HG03066 (cell line): ENCODE measurements around the gene LRRC30.
"Not testable (repeated sequence)": the region's sequence is repeated elsewhere in the genome, so short reads cannot be mapped to it uniquely, and the experiment has no call there.

Source experiments
- ATAC-seq: cut with Tn5 transposase; IDR thresholded peaks from one replicate; pipeline ENCODE4 v1.9.1; 2021; ENCODE audit warnings: low read depth; ENCODE audit not compliant: unreplicated experiment

LRRC30 gene

DNA sequence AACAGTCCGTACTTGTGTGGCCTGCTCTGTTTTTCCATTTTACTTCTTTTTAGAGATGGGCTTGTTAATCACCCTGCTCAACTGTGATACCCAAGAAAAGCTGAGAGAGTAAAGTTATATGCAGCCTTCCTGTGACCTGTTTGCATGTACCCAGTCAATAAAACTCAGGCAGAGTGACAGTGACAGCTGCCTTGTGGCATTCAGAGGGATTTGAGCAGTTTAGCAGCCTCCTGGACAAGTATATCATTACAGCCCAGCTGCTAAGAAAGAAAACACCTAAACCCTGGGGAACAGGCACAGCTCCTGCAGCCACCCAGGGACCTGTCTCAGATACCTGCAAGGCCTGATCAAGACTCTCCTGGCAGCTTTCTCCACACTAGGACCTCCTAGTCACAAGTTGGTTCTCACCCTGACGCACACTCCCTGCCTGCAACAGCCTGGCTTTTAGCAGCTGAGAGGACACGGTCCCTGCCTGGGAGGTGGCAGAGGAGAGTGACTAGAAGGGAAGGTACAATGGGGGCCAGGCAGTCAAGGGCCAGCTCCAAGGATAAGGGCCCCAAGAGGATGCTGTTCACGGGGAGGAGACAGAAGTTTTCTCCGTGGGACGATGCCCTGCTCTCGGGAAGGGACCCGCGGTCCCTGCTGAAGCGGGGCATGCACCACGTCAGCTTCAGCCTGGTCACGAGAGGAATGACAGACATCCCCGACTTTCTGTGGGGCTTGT is at the start of gene LRRC30:
LRRC30 (plus strand) TSS at position 464 of the 724 bp plus-strand sequence; CDS start at position 514, 50 bp downstream.
- ATAC-seq: no peak

DNA sequence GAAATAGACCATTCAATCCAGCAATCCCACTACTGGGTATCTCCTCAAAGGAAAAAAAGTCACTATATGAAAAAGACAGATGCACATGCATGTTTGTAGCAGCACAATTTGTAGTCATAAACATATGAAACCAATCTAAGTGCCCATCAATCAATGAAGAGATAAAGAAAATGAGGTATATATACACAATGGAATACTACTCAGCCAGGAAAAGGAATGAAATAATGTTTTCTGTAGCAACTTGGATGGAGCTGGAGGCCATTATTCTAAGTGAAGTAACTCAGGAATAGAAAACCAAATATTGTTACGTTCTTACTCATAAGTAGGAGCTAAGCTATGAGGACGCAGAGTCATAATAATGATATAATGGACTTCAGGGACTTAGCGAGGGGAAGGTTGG is 45.2 kb upstream of the LRRC30 start:
- no peak for ATAC-seq

DNA sequence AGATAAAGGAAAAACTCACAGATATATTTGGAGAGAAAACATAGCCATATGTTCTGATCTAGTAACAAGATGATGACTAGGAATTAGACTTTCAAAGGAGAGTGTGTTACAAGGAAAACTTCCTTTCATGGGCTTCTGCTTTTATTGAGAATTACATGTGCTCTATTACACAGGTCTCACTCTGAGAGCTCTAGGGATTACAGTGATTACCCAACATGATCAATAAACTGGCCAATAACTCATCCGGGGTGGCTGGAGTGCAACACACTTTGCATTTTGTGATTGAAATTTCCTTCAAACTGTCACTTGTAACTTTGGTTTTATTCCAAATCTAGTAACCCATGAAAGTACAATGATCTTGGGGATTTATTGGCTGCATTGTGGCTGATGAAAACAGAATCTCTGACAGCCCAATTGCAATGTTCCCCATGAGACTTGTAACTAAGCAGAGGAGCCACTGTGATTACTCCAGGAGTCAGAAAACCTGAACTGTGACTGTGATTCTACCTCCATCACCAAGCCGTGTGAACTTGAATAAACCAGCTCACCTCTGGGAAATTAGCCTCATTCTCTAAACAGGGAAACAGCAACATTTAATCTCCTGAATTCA is 40.2 kb upstream of the LRRC30 start:
- no peak for ATAC-seq

DNA sequence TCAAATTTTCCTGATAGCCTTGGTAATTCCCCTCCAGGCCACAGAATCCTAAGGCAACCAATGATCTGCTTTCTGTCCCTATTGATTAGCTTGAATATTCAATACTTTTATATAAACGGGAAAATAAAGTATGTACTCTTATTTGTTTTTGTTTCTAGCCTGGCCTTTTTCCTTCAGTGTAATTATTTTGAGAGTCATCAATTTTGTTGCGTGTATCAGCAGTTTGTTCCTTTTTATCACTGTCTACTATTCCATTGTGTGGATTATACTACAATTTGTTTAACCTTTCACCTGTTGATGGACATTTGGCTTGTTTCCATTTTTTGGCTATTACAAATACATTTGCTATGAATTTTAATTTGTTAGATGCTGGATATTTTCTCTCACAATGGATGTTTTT is 39.2 kb upstream of the LRRC30 start:
- no peak for ATAC-seq

DNA sequence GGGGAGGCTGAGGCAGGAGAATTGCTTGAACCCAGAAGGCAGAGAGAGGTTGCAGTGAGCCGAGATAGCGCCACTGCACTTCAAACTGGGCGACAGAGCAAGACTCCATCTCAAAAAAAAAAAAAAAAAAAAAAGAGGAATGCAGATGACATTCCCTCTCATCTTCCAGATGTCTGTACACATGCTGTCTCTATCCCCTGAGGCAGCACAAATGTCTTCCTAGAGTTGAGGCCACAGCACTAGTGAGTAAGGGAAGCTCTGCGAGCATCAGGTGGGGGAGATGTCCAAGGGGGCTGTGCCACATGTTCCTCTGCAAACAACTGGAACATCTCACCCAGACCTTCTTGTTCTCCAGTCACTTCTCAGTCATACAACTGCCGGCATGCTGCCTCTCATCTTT is 35.6 kb upstream of the LRRC30 start:
- no peak for ATAC-seq

DNA sequence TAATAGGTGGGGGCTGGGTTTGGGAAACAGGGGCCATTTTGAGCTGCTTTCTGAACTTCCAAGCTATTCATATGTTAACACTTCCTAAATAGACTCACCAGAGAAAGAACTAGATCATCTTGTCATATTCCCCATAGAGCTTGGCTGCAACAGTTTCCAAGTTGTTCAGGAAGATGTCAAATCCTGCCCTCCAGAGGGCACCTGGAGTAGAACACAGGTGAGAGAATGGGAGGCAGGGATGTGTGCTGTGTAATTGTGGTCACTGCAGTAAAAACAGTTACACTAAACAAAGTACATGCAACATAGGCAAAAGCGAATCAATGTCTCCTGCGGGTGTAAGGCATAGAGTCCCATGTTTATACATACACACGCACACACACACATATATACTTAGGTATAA is 34.5 kb upstream of the LRRC30 start:
- ATAC-seq: no peak

DNA sequence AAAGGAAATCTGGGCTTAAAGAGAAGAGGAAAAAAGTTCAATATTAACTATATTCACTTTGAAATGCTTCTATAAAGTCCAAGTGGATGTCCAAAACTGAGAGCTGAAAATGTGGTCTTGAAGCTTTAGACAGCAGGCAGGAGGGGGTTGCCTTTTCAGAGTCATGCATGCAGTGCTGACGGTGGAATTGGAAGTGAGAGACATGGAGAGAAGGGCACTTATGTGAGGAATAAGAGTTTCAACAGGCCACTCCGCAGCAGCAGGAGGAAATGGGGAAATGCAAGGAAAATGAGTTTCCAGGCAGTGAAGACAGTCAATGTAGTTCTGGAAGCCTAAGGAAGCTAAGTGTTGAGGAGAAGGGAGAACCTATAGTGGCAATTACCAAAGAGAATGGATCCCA is 33.0 kb upstream of the LRRC30 start:
- ATAC-seq: no peak

DNA sequence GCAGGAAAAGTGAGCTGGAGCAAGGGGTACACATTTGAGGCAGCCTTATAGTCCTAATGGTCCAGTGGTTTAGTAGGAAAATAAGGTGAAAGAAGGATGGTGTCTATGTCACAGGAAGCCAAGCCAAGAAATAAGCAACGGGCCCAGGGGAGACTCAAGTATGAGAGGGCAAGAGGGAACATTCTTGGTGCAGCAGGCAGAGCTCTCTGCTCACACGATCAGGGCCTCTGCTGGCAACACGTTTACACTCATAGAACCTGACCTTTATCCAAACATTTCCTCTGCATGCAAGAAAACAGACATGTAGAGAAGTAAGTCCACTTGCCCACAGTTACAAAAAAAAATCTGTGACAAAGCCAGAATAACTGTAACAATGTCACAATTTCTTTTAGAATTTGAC is 32.6 kb upstream of the LRRC30 start:
- ATAC-seq: no peak

DNA sequence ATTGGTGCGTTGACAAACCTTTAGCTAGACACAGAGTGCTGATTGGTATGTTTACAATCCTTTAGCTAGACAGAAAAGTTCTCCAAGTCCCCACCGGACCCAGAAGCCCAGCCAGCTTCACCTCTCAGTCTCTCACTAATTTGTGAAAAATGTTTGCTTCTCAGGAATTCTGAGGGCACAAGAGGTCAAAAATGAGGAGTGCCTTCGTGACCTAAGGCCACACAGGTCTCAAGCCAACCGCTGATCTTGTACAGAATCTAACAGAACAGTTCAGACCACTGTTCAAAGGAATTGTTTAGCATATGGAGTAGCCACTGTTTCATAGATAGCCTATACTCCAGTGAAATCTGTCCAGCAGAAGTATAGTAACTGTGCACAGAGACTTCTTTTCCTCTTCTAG is 29.8 kb upstream of the LRRC30 start:
- no peak for ATAC-seq

DNA sequence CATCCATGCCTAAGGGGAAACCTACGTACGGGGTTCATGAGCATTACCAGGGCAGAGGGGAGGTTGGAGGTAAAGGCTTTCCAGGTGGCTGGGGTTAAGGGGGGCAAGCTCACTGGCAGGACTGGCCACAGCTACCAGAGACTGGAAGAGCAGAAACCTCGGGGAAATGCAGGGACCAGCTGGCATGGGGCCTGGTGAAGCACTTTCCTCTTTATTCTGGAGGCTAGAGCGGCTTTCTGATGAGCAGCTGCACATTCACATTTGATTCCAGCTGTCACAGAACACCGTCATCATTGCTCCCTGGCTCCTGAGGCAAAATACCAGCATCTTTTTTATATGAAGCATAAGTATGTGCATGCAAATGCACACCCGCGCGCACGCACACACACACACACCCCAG is 28.7 kb upstream of the LRRC30 start:
- ATAC-seq: no peak

DNA sequence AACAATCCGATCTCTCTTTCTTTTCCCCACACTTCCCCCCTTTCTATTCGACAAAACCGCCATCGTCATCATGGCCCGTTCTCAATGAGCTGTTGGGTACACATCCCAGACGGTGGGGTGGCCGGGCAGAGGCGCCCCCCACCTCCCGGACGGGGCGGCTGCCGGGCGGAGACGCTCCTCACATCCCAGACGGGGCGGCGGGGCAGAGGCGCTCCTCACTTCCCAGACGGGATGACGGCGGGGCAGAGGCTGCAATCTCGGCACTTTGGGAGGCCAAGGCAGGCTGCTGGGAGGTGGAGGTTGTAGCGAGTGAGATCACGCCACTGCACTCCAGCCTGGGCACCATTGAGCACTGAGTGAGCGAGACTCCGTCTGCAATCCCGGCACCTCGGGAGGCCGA is 27.3 kb upstream of the LRRC30 start:
- ATAC-seq: not testable (repeated sequence)

DNA sequence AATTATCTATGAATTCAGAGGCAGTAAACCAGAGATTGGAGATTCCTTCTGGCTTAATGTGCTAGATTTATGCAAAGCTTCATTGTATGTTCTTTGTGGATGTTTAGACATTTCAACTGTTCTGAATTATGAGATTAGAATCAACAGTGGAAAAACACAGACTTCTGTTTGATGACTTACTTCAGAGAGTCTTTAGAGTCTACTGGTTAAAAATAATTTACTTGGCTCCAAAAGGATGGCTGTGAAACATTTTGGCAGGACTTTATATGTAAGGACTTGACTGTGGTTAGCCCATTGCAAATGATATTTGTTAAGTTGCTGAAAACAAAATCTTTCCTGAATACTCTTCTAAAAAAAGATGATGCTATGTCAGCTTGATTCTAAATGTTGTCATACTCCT is 25.5 kb upstream of the LRRC30 start:
- ATAC-seq: no peak

DNA sequence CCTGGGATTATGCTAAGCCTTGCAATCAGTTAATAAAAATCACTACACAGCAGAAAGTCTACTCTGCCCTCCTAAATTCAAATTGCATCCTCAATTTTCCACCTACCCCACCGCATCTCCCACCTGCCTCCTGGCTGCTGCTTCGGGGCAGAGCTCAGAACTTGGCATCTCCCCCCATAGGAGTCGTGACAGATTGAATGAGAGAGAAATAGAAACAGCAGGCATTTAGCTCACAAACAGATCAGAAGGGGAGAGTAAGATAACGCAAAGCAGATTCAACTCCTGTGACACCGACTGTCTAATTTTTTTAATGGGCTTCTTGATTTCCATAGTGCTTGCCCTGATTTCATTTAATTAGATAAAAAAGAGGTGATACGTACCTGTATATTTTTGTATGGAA is 24.7 kb upstream of the LRRC30 start:
- no peak for ATAC-seq

DNA sequence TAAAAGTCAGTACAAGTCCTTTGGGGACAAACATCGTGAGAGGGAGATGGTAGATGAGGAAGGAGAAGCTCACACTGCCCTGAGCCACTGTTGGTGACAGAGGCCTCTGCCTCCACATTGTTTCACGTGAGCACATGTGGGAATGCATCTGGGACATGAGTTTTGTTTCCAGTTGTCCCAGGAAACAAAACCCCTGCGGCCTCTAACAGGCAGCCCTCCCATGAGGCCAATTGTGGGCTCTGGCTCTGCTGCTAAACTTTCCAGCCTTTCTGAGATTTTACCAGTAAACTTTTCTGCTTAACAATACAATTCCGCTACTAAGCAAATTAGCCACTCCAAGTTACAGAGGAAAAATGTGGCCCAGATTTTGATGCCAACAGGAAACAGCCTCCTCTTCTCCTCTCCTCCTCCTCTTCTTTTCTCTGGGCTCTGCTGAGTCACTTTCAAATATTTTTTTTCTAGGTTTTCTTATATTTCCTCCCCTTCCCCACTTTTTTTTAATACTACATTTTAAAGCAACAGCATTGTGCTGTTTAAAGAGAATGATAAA is 23.4 kb upstream of the LRRC30 start:
- no peak for ATAC-seq

DNA sequence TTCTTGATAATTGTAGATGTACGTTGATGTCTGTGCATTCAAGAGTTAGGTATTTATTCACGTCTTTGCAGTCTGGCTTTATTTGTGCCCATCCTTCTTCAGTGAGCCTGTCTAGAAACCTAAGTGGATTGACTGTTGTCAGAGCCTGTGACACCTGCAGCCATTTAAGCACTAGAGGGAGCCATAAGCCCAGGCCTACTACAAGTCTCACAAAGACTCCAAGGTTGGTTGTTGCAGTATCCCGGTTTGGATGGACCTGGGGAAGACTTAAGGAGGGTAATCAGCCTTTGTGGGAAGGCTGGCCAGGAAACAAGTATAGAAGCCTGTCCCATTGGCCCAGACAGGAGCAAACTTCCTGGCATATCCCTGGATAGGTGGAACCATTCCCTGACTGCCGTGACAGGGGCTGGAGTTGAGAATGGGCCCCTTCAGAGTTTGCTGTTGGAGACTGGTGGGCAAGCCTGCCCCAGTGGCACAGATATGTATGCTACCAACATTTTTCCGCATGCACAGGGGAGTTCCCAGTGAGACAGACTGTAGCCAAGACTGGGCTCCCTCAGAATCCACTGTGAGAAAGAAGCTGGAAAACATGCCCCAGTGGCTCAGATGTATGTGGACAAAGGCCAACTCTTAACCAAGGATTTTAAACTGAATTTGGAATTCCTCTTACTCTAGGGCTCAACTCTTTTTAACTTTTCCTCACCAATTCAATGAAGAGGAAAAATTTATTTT is 9.3 kb upstream of the LRRC30 start:
- ATAC-seq: no peak

DNA sequence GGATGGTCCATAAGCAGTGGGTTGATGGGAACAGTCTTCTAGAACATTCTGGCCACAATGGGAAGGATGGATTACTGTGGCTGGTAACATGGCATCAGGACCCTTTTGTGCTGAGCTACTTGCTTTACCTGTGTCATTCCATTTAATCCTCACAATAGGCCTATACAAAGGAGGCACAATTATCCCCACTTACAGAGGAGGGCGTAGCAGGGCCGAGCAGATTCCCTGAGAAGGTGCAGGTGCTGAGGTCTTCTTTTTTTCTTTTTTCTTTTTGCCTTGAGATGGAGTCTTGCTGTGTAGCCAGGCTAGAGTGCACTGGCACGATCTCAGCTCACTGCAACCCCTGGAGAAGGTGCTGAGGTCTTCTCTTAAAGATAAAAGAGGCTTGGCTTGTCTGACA is 6.7 kb upstream of the LRRC30 start:
- ATAC-seq: no peak

DNA sequence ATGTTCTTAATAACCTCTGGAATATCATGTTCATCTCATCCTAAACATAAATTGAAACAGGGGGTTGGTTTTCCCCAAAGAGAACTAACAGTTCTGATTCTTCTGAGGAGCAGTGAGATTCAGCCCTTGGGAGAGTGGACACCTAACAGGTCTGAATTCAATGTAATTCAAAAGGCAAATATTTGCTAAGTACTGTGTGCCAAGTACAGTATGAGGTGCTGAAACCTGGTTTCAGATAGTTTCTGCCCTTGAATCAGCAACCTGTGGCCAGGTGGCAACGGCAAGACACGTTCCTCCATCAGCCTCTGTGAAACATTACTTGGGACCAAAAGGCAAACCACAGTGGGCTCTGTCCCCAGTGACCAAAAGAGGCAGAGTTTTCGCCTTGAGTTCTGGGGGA is 1.3 kb downstream of the LRRC30 start:
- no peak for ATAC-seq

DNA sequence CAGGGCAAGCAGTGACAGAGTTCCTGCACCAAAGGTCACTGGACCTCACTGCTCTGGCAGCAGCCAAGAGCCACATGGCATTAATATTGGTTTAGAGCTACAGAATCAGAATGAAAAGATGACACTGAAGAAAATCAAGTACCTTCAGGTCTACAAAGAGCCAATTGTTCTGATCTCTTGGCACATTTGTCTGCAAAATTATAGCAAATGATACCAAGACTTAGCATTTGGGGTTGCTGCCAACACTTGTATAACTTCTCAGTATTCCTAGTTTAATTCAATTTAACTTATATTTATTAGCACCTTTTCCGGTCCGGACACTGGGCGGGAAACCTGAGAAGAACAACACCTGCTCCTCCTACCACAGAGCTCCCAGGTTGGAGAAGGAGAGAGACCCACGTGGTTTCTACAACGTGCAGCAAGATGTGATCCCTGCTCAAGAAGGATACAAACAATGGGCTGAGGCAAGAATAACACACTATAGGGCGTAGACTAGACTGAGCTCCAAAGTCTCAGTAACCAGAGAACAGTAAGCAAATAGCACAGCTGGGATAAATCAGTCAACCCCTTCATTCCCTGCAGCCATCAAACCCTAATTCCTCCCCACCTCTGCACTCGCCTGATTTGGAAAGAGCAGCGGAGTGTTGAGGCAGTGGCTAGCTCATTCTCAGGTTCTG is 2.4 kb downstream of the LRRC30 start:
- no peak for ATAC-seq

DNA sequence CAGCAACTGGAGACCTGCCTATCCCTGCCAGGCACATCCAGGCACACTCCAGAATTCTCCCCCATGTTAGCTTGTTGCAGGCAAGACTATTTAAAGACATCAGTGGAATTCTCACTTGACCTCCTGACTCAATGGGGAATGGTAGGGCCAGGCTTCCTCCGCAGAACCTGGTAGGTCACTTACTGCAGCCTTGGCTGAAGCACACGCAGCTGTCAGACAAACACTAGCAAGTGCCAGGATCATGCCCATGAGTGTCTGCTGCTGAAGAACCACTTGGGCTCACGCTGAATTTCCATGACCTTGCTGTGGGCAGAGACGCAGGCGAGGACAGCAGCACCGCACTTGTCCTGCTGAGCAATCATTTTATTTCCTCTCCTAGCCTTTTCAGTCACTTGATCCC is 3.2 kb downstream of the LRRC30 start:
- no peak for ATAC-seq

DNA sequence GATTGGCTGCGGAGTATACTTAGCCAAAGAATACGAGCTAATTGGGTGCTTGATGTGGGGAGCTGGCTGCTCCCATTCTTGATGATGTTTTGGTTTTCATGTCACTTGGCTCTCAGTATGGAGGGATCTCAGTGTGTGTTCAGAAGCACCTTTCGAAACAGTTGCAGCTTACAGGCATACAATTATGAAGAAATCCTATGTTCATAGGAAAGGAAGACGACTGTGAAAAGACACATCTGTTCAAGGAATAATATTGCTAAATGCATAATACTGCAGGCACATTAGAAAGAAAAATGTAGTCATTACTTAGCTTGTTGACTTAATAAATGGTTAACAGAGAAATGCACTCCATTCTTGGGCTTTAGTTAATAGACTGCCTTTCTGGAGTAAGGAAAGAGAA is 4.1 kb downstream of the LRRC30 start:
- no peak for ATAC-seq

DNA sequence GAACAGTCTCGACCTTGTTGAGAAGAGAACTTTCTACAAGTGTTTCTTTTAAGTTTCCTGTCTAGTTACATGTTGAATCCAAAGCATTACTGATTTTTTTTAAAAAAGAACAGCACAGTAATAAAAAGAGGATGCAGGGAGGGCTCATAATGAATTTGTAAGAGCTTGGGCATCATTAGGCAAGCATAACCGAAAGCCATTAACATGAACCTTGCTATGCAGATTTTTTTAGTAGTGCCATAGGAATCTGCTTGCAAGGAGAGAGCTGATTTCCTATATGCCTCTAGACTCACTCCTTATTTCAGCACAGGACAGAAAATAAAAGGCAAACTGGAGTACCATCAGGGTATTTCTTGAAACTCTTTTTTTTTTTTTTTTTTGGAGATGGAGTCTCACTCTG is 5.2 kb downstream of the LRRC30 start:
- no peak for ATAC-seq
